Measurements from ENCODE around the gene ZSCAN25. TPM values are rescaled to one million over a fixed set of nuclear protein-coding genes. Genes with fewer than 3 reads are reported as not detected.
A peak's percentile ranks its signal among the peaks of the same experiment; 100 is the strongest.
"Not testable (repeated sequence)": the region's sequence is repeated elsewhere in the genome, so short reads cannot be mapped to it uniquely, and the experiment has no call there.

ZSCAN25 gene
- polyA plus RNA-seq, 5 donors, result 16.3 to 22.4 (median 20.8) TPM

- DNase-seq, result no peak
Measured at GRCh38 chr7:99614495-99614894, 2.3 kb upstream of the ZSCAN25 start.

GRCh38 chr7:99615989-99616358, 772 bp upstream of the ZSCAN25 start:
- no peak for DNase-seq

GRCh38 chr7:99617192-99617781, 541 bp downstream of the ZSCAN25 start:
- no peak for DNase-seq

GRCh38 chr7:99618726-99619125, 2.0 kb downstream of the ZSCAN25 start:
- no peak for DNase-seq

GRCh38 chr7:99619571-99620130, 2.9 kb downstream of the ZSCAN25 start:
- no peak for DNase-seq

GRCh38 chr7:99621271-99621670, 4.5 kb downstream of the ZSCAN25 start:
- DNase-seq, result no peak

GRCh38 chr7:99622596-99622995, 5.8 kb downstream of the ZSCAN25 start:
- DNase-seq, result no peak

- no peak for DNase-seq
Measured at GRCh38 chr7:99623091-99623693, 6.4 kb downstream of the ZSCAN25 start.

- no peak for DNase-seq
Measured at GRCh38 chr7:99623702-99624447, 7.1 kb downstream of the ZSCAN25 start.

- DNase-seq, result no peak
Measured at GRCh38 chr7:99624484-99624883, 7.7 kb downstream of the ZSCAN25 start.

GRCh38 chr7:99625321-99625720, 8.6 kb downstream of the ZSCAN25 start:
- DNase-seq, result no peak

GRCh38 chr7:99625961-99626360, 9.2 kb downstream of the ZSCAN25 start:
- DNase-seq, result no peak

GRCh38 chr7:99626661-99627060, 9.9 kb downstream of the ZSCAN25 start:
- no peak for DNase-seq

GRCh38 chr7:99627513-99627912, 10.8 kb downstream of the ZSCAN25 start:
- no peak for DNase-seq

GRCh38 chr7:99628471-99629465, 12.0 kb downstream of the ZSCAN25 start:
- DNase-seq, result no peak

GRCh38 chr7:99629643-99630042, 12.9 kb downstream of the ZSCAN25 start:
- no peak for DNase-seq

- DNase-seq, result peak; percentile 13 to 33
Measured at GRCh38 chr7:99631295-99632109, 14.8 kb downstream of the ZSCAN25 start.

- not testable (repeated sequence) for DNase-seq
Measured at GRCh38 chr7:99637414-99637813, 20.7 kb downstream of the ZSCAN25 start.

- DNase-seq, result no peak
Measured at GRCh38 chr7:99638731-99639130, 22.0 kb downstream of the ZSCAN25 start.

GRCh38 chr7:99639267-99639666, 22.5 kb downstream of the ZSCAN25 start:
- no peak for DNase-seq

GRCh38 chr7:99642027-99642426, 25.3 kb downstream of the ZSCAN25 start:
- DNase-seq, result no peak

Data from right lung (tissue), 5 donors.